HCT116 (cell line): ENCODE data around the gene BICRA. TPM values are rescaled to one million over a fixed set of nuclear protein-coding genes. Genes with fewer than 3 reads are reported as not detected.
A peak's percentile ranks its signal among the peaks of the same experiment; 100 is the strongest.

Experiments used
- ATAC-seq: fragments of 200-7000 bp; cut with Tn5 transposase; 2 replicates; pipeline ENCODE4 v1.9.1; 2020; ENCODE audit warnings: mild to moderate bottlenecking, moderate library complexity
- Bru-seq: library from RNA; stranded (reverse); fragments of 400-500 nt; gene quantifications from one replicate; lab custom pipeline; 2021; lab: Mats Ljungman, UMichigan
- BruChase-seq, 2 experiments: library from RNA; stranded (reverse); fragments of 400-500 nt; gene quantifications; one replicate each; lab custom pipeline; 2021; lab: Mats Ljungman, UMichigan
- BruUV-seq: library from RNA; stranded (reverse); fragments of 400-500 nt; replicated peaks from 2 replicates; lab custom pipeline; 2021; lab: Mats Ljungman, UMichigan
- CTCF ChIA-PET: fragments of 300-600 bp; sonication (Branson Sonifier 250); formaldehyde crosslinking; loops from one replicate; lab custom pipeline; 2021; ENCODE audit warnings: antibody characterized with exemption; lab: Charles Lee
- POLR2A ChIA-PET: fragments of 300-600, 350-600 bp; sonication (Branson Sonifier 250); formaldehyde crosslinking; loops from one replicate; lab custom pipeline; 2021; ENCODE audit warnings: antibody characterized with exemption; lab: Charles Lee
- RAD21 ChIA-PET, 2 experiments: fragments of 300-600 bp; sonication (Branson Sonifier 250); formaldehyde crosslinking; loops; one replicate each; lab custom pipeline; 2023; ENCODE audit warnings: low total read pairs in 2 of 2; ENCODE audit not compliant: uncharacterized antibody in 2 of 2, unreplicated experiment in 2 of 2, low non-redundant PET in 1 of 2; lab: Charles Lee
- DNase-seq: peaks from one replicate; pipeline ENCODE4 v3.0.0-alpha.2; 2010; ENCODE audit warnings: low read depth, low spot score
- H2AFZ ChIP-seq: fragments of 200-600 bp; shearing (Covaris generic), sonication (generic); 2 replicates; pipeline ENCODE4 v1.6.1; 2017; ENCODE audit warnings: low read depth, mixed run types, mixed read lengths, antibody characterized with exemption, low read length; ENCODE audit not compliant: poor library complexity, severe bottlenecking
- H3K27ac ChIP-seq: 2 replicates; pipeline ENCODE4 v1.5.1; 2012; ENCODE audit warnings: low read depth, low read length
- H3K27me3 ChIP-seq: fragments of 200-600 bp; sonication (generic); 2 replicates; pipeline ENCODE4 v1.6.1; 2016; ENCODE audit warnings: mixed run types, low read length, mixed read lengths; ENCODE audit not compliant: insufficient read depth
- H3K36me3 ChIP-seq, 2 experiments: fragments of 200-500 bp in 1 of 2; fragments of 200-600 bp in 1 of 2; sonication (Bioruptor generic) in 1 of 2; sonication (generic) in 1 of 2; 2 replicates each; pipeline versions ENCODE4 v1.5.1 to v1.6.1; 2014 to 2016; ENCODE audit warnings: low read length in 2 of 2, inconsistent platforms in 1 of 2, mixed read lengths in 1 of 2, mixed run types in 1 of 2; ENCODE audit not compliant: insufficient read depth in 2 of 2, control insufficient read depth in 1 of 2
- H3K4me1 ChIP-seq, 2 experiments: fragments of 200-600 bp in 1 of 2; sonication (generic) in 1 of 2; 2 replicates each; pipeline versions ENCODE4 v1.5.1 to v1.6.1; 2012 to 2017; ENCODE audit warnings: low read length in 2 of 2, inconsistent platforms in 1 of 2, mild to moderate bottlenecking in 1 of 2, mixed read lengths in 1 of 2, mixed run types in 1 of 2, moderate library complexity in 1 of 2; ENCODE audit not compliant: insufficient read depth in 2 of 2, control insufficient read depth in 1 of 2
- H3K4me2 ChIP-seq: fragments of 200-600 bp; sonication (generic); 2 replicates; pipeline ENCODE4 v1.6.1; 2017; ENCODE audit warnings: mixed run types, low read length, mixed read lengths
- H3K4me3 ChIP-seq, 2 experiments: fragments of 200-600 bp in 1 of 2; sonication (generic) in 1 of 2; replicated peaks in 1 of 2; 2 replicates each; pipeline ENCODE4 v1.5.1; 2011 to 2016; ENCODE audit warnings: low read length in 2 of 2, control low read depth in 1 of 2, low read depth in 1 of 2, mild to moderate bottlenecking in 1 of 2, mixed read lengths in 1 of 2, mixed run types in 1 of 2
- H3K79me2 ChIP-seq: fragments of 200-600 bp; sonication (generic); 2 replicates; pipeline ENCODE4 v1.6.1; 2017; ENCODE audit warnings: mild to moderate bottlenecking, mixed run types, low read length, moderate library complexity, mixed read lengths; ENCODE audit not compliant: insufficient read depth
- H3K9ac ChIP-seq: fragments of 200-600 bp; sonication (generic); 2 replicates; pipeline ENCODE4 v1.6.1; 2016; ENCODE audit warnings: low read length, mixed read lengths
- H3K9me2 ChIP-seq: fragments of 200-600 bp; sonication (generic), shearing (Covaris generic); 2 replicates; pipeline ENCODE4 v1.6.1; 2017; ENCODE audit warnings: mixed run types, mild to moderate bottlenecking, moderate library complexity; ENCODE audit not compliant: insufficient read depth
- H3K9me3 ChIP-seq, 2 experiments: fragments of 200-500 bp in 1 of 2; fragments of 200-600 bp in 1 of 2; sonication (Bioruptor generic) in 1 of 2; sonication (generic) in 1 of 2; 2 replicates each; pipeline ENCODE4 v1.6.1; 2014 to 2017; ENCODE audit warnings: low read length in 2 of 2, mixed read lengths in 2 of 2, inconsistent platforms in 1 of 2, low read depth in 1 of 2, mild to moderate bottlenecking in 1 of 2, mixed run types in 1 of 2, moderate library complexity in 1 of 2; ENCODE audit not compliant: control insufficient read depth in 1 of 2, insufficient read depth in 1 of 2
- H4K20me1 ChIP-seq: fragments of 200-600 bp; sonication (generic), shearing (Covaris generic); 2 replicates; pipeline ENCODE4 v1.6.1; 2017; ENCODE audit warnings: mixed run types, mild to moderate bottlenecking, moderate library complexity; ENCODE audit not compliant: insufficient read depth
- CEBPB ChIP-seq: IDR thresholded peaks from 2 replicates; pipeline ENCODE4 v1.6.1; 2012; ENCODE audit warnings: low read depth
- EGR1 ChIP-seq: IDR thresholded peaks from 2 replicates; pipeline ENCODE4 v1.6.1; 2012; ENCODE audit warnings: low read depth
- EZH2 ChIP-seq: fragments of 200-600 bp; sonication (generic); IDR thresholded peaks from 2 replicates; pipeline ENCODE4 v1.6.1; 2017; ENCODE audit warnings: antibody characterized with exemption, mixed run types
- EZH2phosphoT487 ChIP-seq: fragments of 200-600 bp; IDR thresholded peaks from 2 replicates; pipeline ENCODE4 v1.6.1; 2018; ENCODE audit warnings: antibody characterized with exemption, borderline replicate concordance
- FOSL1 ChIP-seq: IDR thresholded peaks from 2 replicates; pipeline ENCODE4 v1.6.1; 2012; ENCODE audit warnings: low read depth
- POLR2A ChIP-seq: IDR thresholded peaks from 2 replicates; pipeline ENCODE4 v1.7.0; 2011; ENCODE audit warnings: borderline replicate concordance; ENCODE audit not compliant: insufficient read depth, insufficient read length; ENCODE audit errors: extremely low read depth
- POLR2AphosphoS5 ChIP-seq: IDR thresholded peaks from 2 replicates; pipeline ENCODE4 v1.6.1; 2011; ENCODE audit warnings: mild to moderate bottlenecking, low read depth, low read length, moderate library complexity
- SP1 ChIP-seq: IDR thresholded peaks from 2 replicates; pipeline ENCODE4 v1.6.1; 2012; ENCODE audit warnings: low read depth
- TCF7L2 ChIP-seq: IDR thresholded peaks from 2 replicates; pipeline ENCODE4 v1.7.0; 2011; ENCODE audit warnings: borderline replicate concordance, inconsistent platforms; ENCODE audit not compliant: insufficient read depth, insufficient read length; ENCODE audit errors: extremely low read depth
- YY1 ChIP-seq: IDR thresholded peaks from 2 replicates; pipeline ENCODE4 v1.6.1; 2011; ENCODE audit warnings: low read length, low read depth, moderate library complexity, mild to moderate bottlenecking; ENCODE audit not compliant: insufficient replicate concordance; ENCODE audit errors: extremely low read depth
- ZNF274 ChIP-seq: fragments of 200-500 bp; sonication (Bioruptor generic); IDR thresholded peaks from 2 replicates; pipeline ENCODE4 v1.6.1; 2014; ENCODE audit warnings: mild to moderate bottlenecking, low read depth, low read length, inconsistent platforms
- intact Hi-C: fragments of 100-400 bp; cut with micrococcal nuclease; formaldehyde crosslinking; loops from 2 replicates; pipeline ENCODE4 v1.10.0; 2022
- long read RNA-seq: library from polyadenylated mRNA; unstranded; transcript quantifications from one replicate; pipeline ENCODE4 v2.0.0, GENCODE V29; 2021; ENCODE audit not compliant: unreplicated experiment
- polyA plus RNA-seq: library from polyadenylated mRNA; unstranded; fragments of >200 nt; gene quantifications from 2 replicates; pipeline ENCODE4 v1.2.1, GENCODE V29; 2012; ENCODE audit warnings: missing spikeins
- total RNA-seq: library from RNA; stranded (reverse); gene quantifications from one replicate; pipeline ENCODE4 v1.2.1, GENCODE V29; 2021; ENCODE audit not compliant: unreplicated experiment
- TF ChIP-seq, protein P1 (sequence below), 3 experiments: fragments of 200-600 bp in 1 of 3; sonication (generic) in 1 of 3; IDR thresholded peaks in 2 of 3; conservative IDR thresholded peaks in 1 of 3; 2 replicates each; pipeline ENCODE4 v1.5.1; 2012 to 2017; ENCODE audit warnings: low read depth in 2 of 3, low read length in 2 of 3, antibody characterized with exemption in 1 of 3, borderline replicate concordance in 1 of 3, control low read depth in 1 of 3, mild to moderate bottlenecking in 1 of 3, mixed read lengths in 1 of 3, mixed run types in 1 of 3, moderate library complexity in 1 of 3; ENCODE audit not compliant: insufficient read depth in 1 of 3

Gene BICRA
- 11.3 TPM for total RNA-seq
- polyA plus RNA-seq, result 7.3 and 8.5 TPM in 2 replicates
- Bru-seq, nascent RNA, result percentile 56 among the genes with signal in this experiment
- BruChase-seq, experiment 1, labeled RNA remaining after a 6-hour chase, result percentile 68 among the genes with signal in this experiment
- percentile 70 among the genes with signal in this experiment for BruChase-seq, experiment 2, labeled RNA remaining after a 2-hour chase
- long read RNA-seq, transcript BICRA-203 (1 exons, 3,312 nt), result major isoform, 11 of 12 reads
- long read RNA-seq, partial matches to known transcripts, result 0 of 12 reads
- long read RNA-seq, other reads (novel, unspliced or antisense), result 1 of 12 reads

- H3K9me2 ChIP-seq, result no peaks in the 10 kb centered on the region
- peak within 1 kb of the TSS; percentile 96 for H3K9ac ChIP-seq
- ChIA-PET POLR2A (interaction anchor here (0.9 kb wide), 1 partner anchor 39 kb away, joined by 3 read pairs; no protein-coding TSS in a partner anchor), CTCF (no interaction called here), RAD21 (interaction anchor here in 1 of 2 experiments (0.8 kb wide), 1 partner anchor 9 kb away, joined by 5 read pairs; no protein-coding TSS in a partner anchor)
- H3K36me3 ChIP-seq, result no peaks in the 10 kb centered on the region
- TF ChIP-seq SP1, result peak; percentile 2; the same call in 1 of the 2 replicates
- peak; percentile 58 for TF ChIP-seq YY1
- TF ChIP-seq ZNF274, result no peak
- TF ChIP-seq POLR2AphosphoS5, result peak; percentile 67
- intact Hi-C loops, result loop anchor here (10.0 kb wide), 1 partner anchor 164 kb away; no protein-coding TSS in a partner anchor
- DNase-seq (no peak), ATAC-seq (peak; percentile 62)
- peak within 1 kb of the TSS; percentile 95 for H3K4me2 ChIP-seq
- H3K4me1 ChIP-seq, result peaks cover 10 to 20% of the 10 kb centered on the region in 2 experiments
- H3K4me3 ChIP-seq, result peak within 1 kb of the TSS; percentile 84 to 99
- no peaks in the 10 kb centered on the region for H3K27me3 ChIP-seq
- H3K79me2 ChIP-seq, result peaks cover 48% of the 10 kb centered on the region
- no TSS peak for BruUV-seq
- no peaks in the 10 kb centered on the region for H3K9me3 ChIP-seq
- no peaks in the 10 kb centered on the region for H4K20me1 ChIP-seq
- peak within 1 kb of the TSS; percentile 91 for H3K27ac ChIP-seq
- no peak within 1 kb of the TSS for H2AFZ ChIP-seq
These were observed at the start of gene BICRA for GRCh38 chr19:47608969-47609905. BICRA (plus strand) TSS chr19:47609134; CDS start chr19:47673575, 64,441 bp downstream.

DNA sequence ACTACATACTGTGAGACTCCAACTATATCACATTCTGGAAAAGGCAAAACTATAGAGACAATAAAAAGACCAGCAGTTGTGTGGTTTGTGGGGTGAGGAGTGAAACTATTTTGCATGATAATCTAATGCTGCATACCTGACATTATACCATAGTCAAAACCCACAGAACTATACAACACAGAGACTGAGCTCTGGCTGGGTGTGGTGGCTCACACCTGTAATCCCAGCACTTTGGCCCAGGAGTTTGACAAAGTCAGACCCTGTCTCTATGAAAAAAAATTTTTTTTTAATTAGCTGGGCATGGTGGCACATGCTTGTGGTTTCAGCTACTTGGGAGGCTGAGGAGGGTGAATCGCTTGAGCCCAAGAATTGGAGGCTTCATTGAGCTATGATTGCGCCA is 47.9 kb upstream of the BICRA start:
- Histone ChIP-seq H3K9me3 (no peaks in the 10 kb centered on the region), H3K4me1 (no peaks in the 10 kb centered on the region), H4K20me1 (no peaks in the 10 kb centered on the region), H3K9ac (no peak overlapping the region), H3K27ac (no peak overlapping the region), H3K9me2 (no peaks in the 10 kb centered on the region), H3K4me3 (no peak overlapping the region), H3K4me2 (no peak overlapping the region), H3K36me3 (no peaks in the 10 kb centered on the region), H3K27me3 (no peaks in the 10 kb centered on the region), H3K79me2 (no peaks in the 10 kb centered on the region), H2AFZ (no peak overlapping the region)
- CTCF ChIA-PET, result interaction anchor here (0.7 to 1.1 kb wide), 3 partner anchors 46 to 60 kb away, joined by 3 read pairs; partner anchors contain the start of gene NAPA
- ATAC-seq, result no peak
- BruUV-seq, result no TSS peak
- DNase-seq, result no peak
- RAD21 ChIA-PET, result no interaction called here
- intact Hi-C loops, result no loop called here
- POLR2A ChIA-PET, result no interaction called here
- TF ChIP-seq CEBPB (no peak), EZH2phosphoT487 (no peak), SP1 (no peak), EZH2 (no peak), TCF7L2 (no peak), FOSL1 (no peak), ZNF274 (no peak), POLR2A (no peak), EGR1 (no peak)
- TF ChIP-seq, protein P1, sequence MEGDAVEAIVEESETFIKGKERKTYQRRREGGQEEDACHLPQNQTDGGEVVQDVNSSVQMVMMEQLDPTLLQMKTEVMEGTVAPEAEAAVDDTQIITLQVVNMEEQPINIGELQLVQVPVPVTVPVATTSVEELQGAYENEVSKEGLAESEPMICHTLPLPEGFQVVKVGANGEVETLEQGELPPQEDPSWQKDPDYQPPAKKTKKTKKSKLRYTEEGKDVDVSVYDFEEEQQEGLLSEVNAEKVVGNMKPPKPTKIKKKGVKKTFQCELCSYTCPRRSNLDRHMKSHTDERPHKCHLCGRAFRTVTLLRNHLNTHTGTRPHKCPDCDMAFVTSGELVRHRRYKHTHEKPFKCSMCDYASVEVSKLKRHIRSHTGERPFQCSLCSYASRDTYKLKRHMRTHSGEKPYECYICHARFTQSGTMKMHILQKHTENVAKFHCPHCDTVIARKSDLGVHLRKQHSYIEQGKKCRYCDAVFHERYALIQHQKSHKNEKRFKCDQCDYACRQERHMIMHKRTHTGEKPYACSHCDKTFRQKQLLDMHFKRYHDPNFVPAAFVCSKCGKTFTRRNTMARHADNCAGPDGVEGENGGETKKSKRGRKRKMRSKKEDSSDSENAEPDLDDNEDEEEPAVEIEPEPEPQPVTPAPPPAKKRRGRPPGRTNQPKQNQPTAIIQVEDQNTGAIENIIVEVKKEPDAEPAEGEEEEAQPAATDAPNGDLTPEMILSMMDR (IDR thresholded peaks at IDR 0.05 in 2 of 3, conservative IDR thresholded peaks at IDR 0.05 in 1 of 3; ENCODE audit: borderline replicate concordance in 1 of 3, insufficient read depth in 1 of 3, low read depth in 2 of 3, low read length in 2 of 3), result no peak
